Hepatocyte (in vitro differentiated cells): Measurements from ENCODE around the gene CBFA2T3. TPM values are rescaled to one million over a fixed set of nuclear protein-coding genes. Genes with fewer than 3 reads are reported as not detected.

Experiments
- DNase-seq: peaks from one replicate; pipeline ENCODE4 v3.0.0-alpha.2; 2016; ENCODE audit warnings: low spot score
- H2AFZ ChIP-seq: fragments of 200-600 bp; sonication (generic); 2 replicates; pipeline ENCODE4 v1.6.0; 2016; ENCODE audit warnings: antibody characterized with exemption, mild to moderate bottlenecking
- H3K27ac ChIP-seq: fragments of 200-600 bp; sonication (generic); 2 replicates; pipeline ENCODE4 v1.5.1; 2016; ENCODE audit warnings: mild to moderate bottlenecking
- H3K27me3 ChIP-seq: fragments of 200-600 bp; sonication (generic); 2 replicates; pipeline ENCODE4 v1.6.1; 2016
- H3K36me3 ChIP-seq: fragments of 200-600 bp; sonication (generic); replicated peaks from 2 replicates; pipeline ENCODE4 v1.5.1; 2016; ENCODE audit warnings: low read depth; ENCODE audit not compliant: insufficient read depth
- H3K4me1 ChIP-seq: fragments of 200-600 bp; sonication (generic); 2 replicates; pipeline ENCODE4 v1.5.1; 2016; ENCODE audit warnings: mild to moderate bottlenecking, moderate library complexity; ENCODE audit not compliant: insufficient read depth
- H3K4me2 ChIP-seq: fragments of 200-600 bp; sonication (generic); 2 replicates; pipeline ENCODE4 v1.6.0; 2016
- H3K4me3 ChIP-seq: fragments of 200-600 bp; sonication (generic); 2 replicates; pipeline ENCODE4 v1.5.1; 2016; ENCODE audit warnings: mild to moderate bottlenecking
- H3K79me2 ChIP-seq: fragments of 200-600 bp; sonication (generic); 2 replicates; pipeline ENCODE4 v1.6.0; 2017; ENCODE audit warnings: mild to moderate bottlenecking
- H3K9me2 ChIP-seq: fragments of 200-600 bp; sonication (generic); replicated peaks from 2 replicates; pipeline ENCODE4 v1.6.0; 2017; ENCODE audit warnings: mild to moderate bottlenecking; ENCODE audit not compliant: insufficient read depth
- H3K9me3 ChIP-seq: fragments of 200-600 bp; sonication (generic); 2 replicates; pipeline ENCODE4 v1.5.1; 2016; ENCODE audit warnings: low read depth, mild to moderate bottlenecking
- H4K20me1 ChIP-seq: fragments of 200-600 bp; sonication (generic); 2 replicates; pipeline ENCODE4 v1.6.0; 2016; ENCODE audit warnings: mild to moderate bottlenecking; ENCODE audit not compliant: insufficient read depth, poor library complexity, severe bottlenecking
- CTCF ChIP-seq: fragments of 200-600 bp; sonication (generic); IDR thresholded peaks from 2 replicates; pipeline ENCODE4 v1.5.1; 2016; ENCODE audit warnings: antibody characterized with exemption, mild to moderate bottlenecking; ENCODE audit not compliant: poor library complexity
- EZH2 ChIP-seq: fragments of 200-600 bp; sonication (generic); IDR thresholded peaks from 2 replicates; pipeline ENCODE4 v1.6.1; 2016; ENCODE audit warnings: antibody characterized with exemption, mild to moderate bottlenecking, borderline replicate concordance
- EZH2phosphoT487 ChIP-seq: fragments of 200-600 bp; sonication (generic); IDR thresholded peaks from one replicate; pipeline ENCODE4 v1.6.1; 2018; ENCODE audit warnings: antibody characterized with exemption, mild to moderate bottlenecking, low read depth, moderate library complexity; ENCODE audit not compliant: unreplicated experiment, severe bottlenecking
- WGBS: methylation state at CpG from one replicate; pipeline ENCODE4 v1.1.6; 2016; ENCODE audit warnings: low lambda C conversion rate; ENCODE audit errors: missing lambda C conversion rate; 5-methylcytosine and 5-hydroxymethylcytosine counted together
- polyA plus RNA-seq: library from polyadenylated mRNA; unstranded; fragments of >200 nt; fragmentation: Nextera tagmentation; extraction: Ambion mirVana; gene quantifications from 2 replicates; pipeline ENCODE4 v1.2.1, GENCODE V29; 2016
- total RNA-seq: library from RNA; depleted of rRNA; stranded (reverse); fragments of >200 nt; gene quantifications from 2 replicates; pipeline ENCODE4 v1.2.3, GENCODE V29; 2014

CBFA2T3 gene
- total and polyA plus RNA-seq, 2 experiments from 2014 or later = 0.07 to 1.5 TPM

DNA sequence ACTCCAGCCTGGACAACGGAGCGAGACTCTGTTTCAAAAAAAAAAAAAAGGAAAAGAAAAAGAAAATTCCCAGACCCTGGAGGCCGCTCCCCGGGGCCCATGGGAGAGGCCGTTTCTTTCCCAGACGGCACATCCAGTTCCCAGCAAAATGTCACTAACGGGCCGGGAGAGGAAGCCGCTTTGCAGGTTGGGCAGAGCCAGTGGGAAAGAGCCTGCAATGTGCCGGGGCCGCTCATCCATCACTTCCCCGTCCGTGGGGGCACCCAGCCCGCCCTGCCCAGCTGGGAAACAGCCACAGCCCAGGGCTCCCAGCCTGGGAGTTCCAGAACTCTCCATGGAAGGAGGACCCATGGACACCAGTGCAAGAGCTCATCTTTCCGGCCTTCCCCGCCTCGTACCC is 68.7 kb downstream of the CBFA2T3 start:
- H3K27ac ChIP-seq = no peak overlapping the region
- H3K4me3 ChIP-seq = no peak overlapping the region
- H3K36me3 ChIP-seq = no peaks in the 10 kb centered on the region
- no peaks in the 10 kb centered on the region for H3K79me2 ChIP-seq
- H4K20me1 ChIP-seq = no peaks in the 10 kb centered on the region
- H3K9me3 ChIP-seq = no peaks in the 10 kb centered on the region
- WGBS = 95% methylated on average over 14 of the region's 17 CpGs
- no peaks in the 10 kb centered on the region for H3K9me2 ChIP-seq
- no peak overlapping the region for H3K4me2 ChIP-seq
- no peaks in the 10 kb centered on the region for H3K27me3 ChIP-seq
- H3K4me1 ChIP-seq = no peaks in the 10 kb centered on the region
- no peak overlapping the region for H2AFZ ChIP-seq
- no peak for TF ChIP-seq CTCF
- no peak for DNase-seq

GRCh38 chr16:88907768-88908167 is 69.2 kb downstream of the CBFA2T3 start:
- Histone ChIP-seq H3K9me2 (no peaks in the 10 kb centered on the region), H3K4me2 (no peak overlapping the region), H3K27me3 (no peaks in the 10 kb centered on the region), H3K79me2 (no peaks in the 10 kb centered on the region), H2AFZ (no peak overlapping the region), H3K27ac (no peak overlapping the region), H4K20me1 (no peaks in the 10 kb centered on the region), H3K4me1 (no peaks in the 10 kb centered on the region), H3K9me3 (no peaks in the 10 kb centered on the region), H3K4me3 (no peak overlapping the region), H3K36me3 (no peaks in the 10 kb centered on the region)
- TF ChIP-seq CTCF (no peak), EZH2 (no peak), EZH2phosphoT487 (no peak)
- DNase-seq = no peak
- 82% methylated on average over 4 of the region's 4 CpGs for WGBS

DNA sequence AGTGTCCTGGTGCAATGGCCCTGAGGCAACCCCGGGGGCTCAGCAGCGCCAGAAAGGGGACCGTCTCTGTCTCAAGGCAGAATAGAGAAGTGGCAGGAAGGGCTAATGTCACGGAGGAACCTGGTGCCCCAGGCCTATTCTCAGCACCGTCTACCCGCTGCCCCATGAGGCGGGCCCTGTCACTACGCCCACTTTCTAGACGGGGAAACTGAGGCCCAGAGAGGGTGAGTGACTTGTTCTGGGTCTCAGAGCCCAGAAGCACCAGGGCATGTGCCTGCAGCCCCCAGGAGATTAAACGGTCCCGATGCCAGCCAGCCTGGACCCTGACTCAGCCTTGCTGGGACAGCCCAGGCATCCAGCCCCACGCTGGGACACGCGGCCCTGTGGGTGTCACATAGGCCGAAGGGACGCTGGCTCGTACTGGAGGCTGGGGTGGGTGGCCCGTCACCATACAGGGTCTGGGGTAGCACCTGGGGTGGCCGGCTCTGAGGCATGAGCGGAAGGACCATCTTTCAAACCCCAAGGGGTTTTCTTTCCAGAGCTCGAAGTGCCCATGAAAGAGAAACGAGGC is 70.4 kb downstream of the CBFA2T3 start:
- no peaks in the 10 kb centered on the region for H3K4me1 ChIP-seq
- TF ChIP-seq CTCF = no peak
- TF ChIP-seq EZH2phosphoT487 = no peak
- no peak for TF ChIP-seq EZH2
- no peaks in the 10 kb centered on the region for H3K9me3 ChIP-seq
- no peak overlapping the region for H2AFZ ChIP-seq
- no peaks in the 10 kb centered on the region for H3K9me2 ChIP-seq
- no peak for DNase-seq
- H3K27ac ChIP-seq = no peak overlapping the region
- H3K36me3 ChIP-seq = no peaks in the 10 kb centered on the region
- no peaks in the 10 kb centered on the region for H3K27me3 ChIP-seq
- no peak overlapping the region for H3K4me3 ChIP-seq
- no peak overlapping the region for H3K4me2 ChIP-seq
- no peaks in the 10 kb centered on the region for H4K20me1 ChIP-seq
- H3K79me2 ChIP-seq = no peaks in the 10 kb centered on the region
- WGBS = 94% methylated on average over 22 of the region's 22 CpGs

DNA sequence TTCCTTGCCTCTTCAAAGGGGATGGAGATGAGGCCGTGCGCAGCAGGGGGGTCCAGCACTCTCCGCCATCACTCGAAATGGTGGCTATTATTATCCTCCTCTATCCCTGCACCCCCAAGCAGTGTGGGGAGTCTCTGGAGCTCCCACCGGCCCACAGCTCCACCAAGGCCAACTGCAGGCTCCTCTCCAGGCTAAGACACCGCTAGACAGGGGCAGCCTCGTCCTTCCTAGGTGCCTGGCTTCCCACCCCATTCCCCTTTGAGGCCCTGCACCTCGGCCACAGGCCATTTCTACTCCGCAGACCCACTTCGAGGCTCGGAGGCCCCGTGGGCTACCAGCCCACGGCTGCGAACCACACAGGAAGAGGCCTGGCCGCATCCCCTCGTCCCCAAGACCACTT is 71.0 kb downstream of the CBFA2T3 start:
- Histone ChIP-seq H3K27me3 (no peaks in the 10 kb centered on the region), H3K9me2 (no peaks in the 10 kb centered on the region), H3K36me3 (no peaks in the 10 kb centered on the region), H3K79me2 (no peaks in the 10 kb centered on the region), H4K20me1 (no peaks in the 10 kb centered on the region), H3K4me3 (no peak overlapping the region), H2AFZ (no peak overlapping the region), H3K9me3 (no peaks in the 10 kb centered on the region), H3K4me2 (no peak overlapping the region), H3K27ac (no peak overlapping the region), H3K4me1 (no peaks in the 10 kb centered on the region)
- 89% methylated on average over 15 of the region's 16 CpGs for WGBS
- TF ChIP-seq CTCF (no peak), EZH2phosphoT487 (no peak), EZH2 (no peak)
- DNase-seq = no peak
